Panc1 (cell line): ENCODE results near the gene SLIT1. TPM values are rescaled to one million over a fixed set of nuclear protein-coding genes. Genes with fewer than 3 reads are reported as not detected.

Experiments used
- ATAC-seq: fragments of 200-7000 bp; cut with Tn5 transposase; 2 replicates; pipeline ENCODE4 v1.9.1; 2020; ENCODE audit warnings: mild to moderate bottlenecking, moderate library complexity
- BruUV-seq: library from RNA; stranded (reverse); fragments of 400-500 nt; replicated peaks from 2 replicates; lab custom pipeline; 2021; lab: Mats Ljungman, UMichigan
- CTCF ChIA-PET: fragments of 300-600 bp; sonication (Branson Sonifier 250); formaldehyde crosslinking; loops from one replicate; lab custom pipeline; 2022; ENCODE audit warnings: antibody characterized with exemption; lab: Charles Lee
- POLR2A ChIA-PET: fragments of 300-600 bp; sonication (Branson Sonifier 250); formaldehyde crosslinking; loops from one replicate; lab custom pipeline; 2022; ENCODE audit warnings: antibody characterized with exemption; lab: Charles Lee
- DNase-seq: peaks from one replicate; pipeline ENCODE4 v3.0.0-alpha.2; 2010; ENCODE audit warnings: low read depth, low spot score
- H3K27ac ChIP-seq: 2 replicates; pipeline ENCODE4 v1.5.1; 2011; ENCODE audit warnings: mild to moderate bottlenecking, low read length, inconsistent platforms
- H3K27me3 ChIP-seq: fragments of 200-500 bp; sonication (Bioruptor generic); 2 replicates; pipeline ENCODE4 v1.6.0; 2014; ENCODE audit warnings: low read length, inconsistent platforms; ENCODE audit not compliant: control insufficient read depth, insufficient read depth
- H3K36me3 ChIP-seq: fragments of 200-500 bp; sonication (Bioruptor generic); 2 replicates; pipeline ENCODE4 v1.5.1; 2014; ENCODE audit warnings: inconsistent platforms, mild to moderate bottlenecking, low read length, moderate library complexity; ENCODE audit not compliant: control insufficient read depth, insufficient read depth
- H3K4me1 ChIP-seq: 2 replicates; pipeline ENCODE4 v1.5.1; 2011; ENCODE audit warnings: inconsistent platforms, mild to moderate bottlenecking, low read length, moderate library complexity; ENCODE audit not compliant: control insufficient read depth, insufficient read depth
- H3K4me3 ChIP-seq, 2 experiments: 2 replicates each; pipeline ENCODE4 v1.5.1; 2011 to 2012; ENCODE audit warnings: low read depth in 2 of 2, low read length in 2 of 2, mild to moderate bottlenecking in 2 of 2, inconsistent platforms in 1 of 2, moderate library complexity in 1 of 2
- H3K9me3 ChIP-seq: fragments of 200-500 bp; sonication (Bioruptor generic); 2 replicates; pipeline ENCODE4 v1.5.1; 2014; ENCODE audit warnings: low read depth, mild to moderate bottlenecking, inconsistent platforms, low read length, moderate library complexity; ENCODE audit not compliant: control insufficient read depth, insufficient read depth
- CTCF ChIP-seq: fragments of 450-650 bp; IDR thresholded peaks from 2 replicates; pipeline ENCODE4 v1.5.1; 2017; ENCODE audit warnings: mild to moderate bottlenecking
- POLR2AphosphoS5 ChIP-seq: IDR thresholded peaks from 2 replicates; pipeline ENCODE4 v1.6.1; 2012; ENCODE audit warnings: mild to moderate bottlenecking, low read depth, low read length, moderate library complexity
- SIN3A ChIP-seq: IDR thresholded peaks from 2 replicates; pipeline ENCODE4 v1.6.1; 2012; ENCODE audit warnings: low read depth, mild to moderate bottlenecking, low read length, moderate library complexity, borderline replicate concordance; ENCODE audit not compliant: insufficient read depth
- TCF7L2 ChIP-seq: IDR thresholded peaks from 2 replicates; pipeline ENCODE4 v1.6.1; 2011; ENCODE audit warnings: mild to moderate bottlenecking, low read depth, low read length, inconsistent platforms
- in situ Hi-C: cut with HindIII; loops from 2 replicates; pipeline ENCODE4 v1.10.0; 2016; ENCODE audit warnings: low sequenced_read_pairs, low pct_unique_long_range_greater_than_20kb
- intact Hi-C: fragments of 100-400 bp; cut with micrococcal nuclease; formaldehyde crosslinking; loops from one replicate; pipeline ENCODE4 v1.10.0; 2022; ENCODE audit not compliant: unreplicated experiment
- total RNA-seq: library from RNA; stranded (reverse); gene quantifications from one replicate; pipeline ENCODE4 v1.2.1, GENCODE V29; 2021; ENCODE audit not compliant: unreplicated experiment
- TF ChIP-seq, protein P1 (sequence below), 2 experiments: IDR thresholded peaks; 2 replicates each; pipeline ENCODE4 v1.6.1; 2011 to 2012; ENCODE audit warnings: low read depth in 2 of 2, control low read depth in 1 of 2, low read length in 1 of 2, mild to moderate bottlenecking in 1 of 2, moderate library complexity in 1 of 2; ENCODE audit not compliant: insufficient read depth in 1 of 2

The SLIT1 gene
- total RNA-seq, 1 experiment from 2014 or later, result 2.6 TPM

DNA sequence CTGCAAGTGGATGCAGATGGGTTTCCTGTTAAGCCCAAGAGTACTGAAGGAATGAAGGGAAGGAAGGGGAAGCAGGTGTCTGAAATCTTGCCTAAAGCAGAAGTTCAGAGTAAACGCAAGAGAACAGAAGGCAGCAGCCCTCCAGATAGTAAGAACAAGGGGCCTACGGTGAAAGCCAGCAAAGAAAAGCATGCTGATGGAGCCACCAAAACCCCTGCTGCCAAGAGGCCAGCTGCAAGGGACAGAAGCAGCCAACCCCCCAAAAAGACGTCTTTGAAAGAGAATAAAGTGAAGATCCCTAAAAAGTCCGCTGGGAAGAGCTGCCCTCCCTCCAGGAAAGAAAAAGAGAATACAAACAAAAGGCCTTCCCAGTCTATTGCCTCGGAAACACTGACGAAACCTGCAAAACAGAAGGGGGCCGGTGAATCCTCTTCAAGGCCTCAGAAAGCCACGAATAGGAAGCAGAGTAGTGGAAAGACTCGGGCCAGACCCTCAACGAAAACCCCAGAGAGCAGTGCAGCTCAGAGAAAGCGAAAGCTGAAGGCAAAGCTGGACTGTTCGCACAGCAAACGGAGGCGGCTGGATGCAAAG, 201.1 kb downstream of the SLIT1 start:
- in situ Hi-C loops, result loop anchor here (5.0 kb wide), 1 partner anchor 37 kb away; no protein-coding TSS in a partner anchor
- H3K36me3 ChIP-seq, result no peaks in the 10 kb centered on the region; the same call in 1 of the 2 replicates
- no TSS peak for BruUV-seq
- no peak for TF ChIP-seq SIN3A
- TF ChIP-seq, protein P1, sequence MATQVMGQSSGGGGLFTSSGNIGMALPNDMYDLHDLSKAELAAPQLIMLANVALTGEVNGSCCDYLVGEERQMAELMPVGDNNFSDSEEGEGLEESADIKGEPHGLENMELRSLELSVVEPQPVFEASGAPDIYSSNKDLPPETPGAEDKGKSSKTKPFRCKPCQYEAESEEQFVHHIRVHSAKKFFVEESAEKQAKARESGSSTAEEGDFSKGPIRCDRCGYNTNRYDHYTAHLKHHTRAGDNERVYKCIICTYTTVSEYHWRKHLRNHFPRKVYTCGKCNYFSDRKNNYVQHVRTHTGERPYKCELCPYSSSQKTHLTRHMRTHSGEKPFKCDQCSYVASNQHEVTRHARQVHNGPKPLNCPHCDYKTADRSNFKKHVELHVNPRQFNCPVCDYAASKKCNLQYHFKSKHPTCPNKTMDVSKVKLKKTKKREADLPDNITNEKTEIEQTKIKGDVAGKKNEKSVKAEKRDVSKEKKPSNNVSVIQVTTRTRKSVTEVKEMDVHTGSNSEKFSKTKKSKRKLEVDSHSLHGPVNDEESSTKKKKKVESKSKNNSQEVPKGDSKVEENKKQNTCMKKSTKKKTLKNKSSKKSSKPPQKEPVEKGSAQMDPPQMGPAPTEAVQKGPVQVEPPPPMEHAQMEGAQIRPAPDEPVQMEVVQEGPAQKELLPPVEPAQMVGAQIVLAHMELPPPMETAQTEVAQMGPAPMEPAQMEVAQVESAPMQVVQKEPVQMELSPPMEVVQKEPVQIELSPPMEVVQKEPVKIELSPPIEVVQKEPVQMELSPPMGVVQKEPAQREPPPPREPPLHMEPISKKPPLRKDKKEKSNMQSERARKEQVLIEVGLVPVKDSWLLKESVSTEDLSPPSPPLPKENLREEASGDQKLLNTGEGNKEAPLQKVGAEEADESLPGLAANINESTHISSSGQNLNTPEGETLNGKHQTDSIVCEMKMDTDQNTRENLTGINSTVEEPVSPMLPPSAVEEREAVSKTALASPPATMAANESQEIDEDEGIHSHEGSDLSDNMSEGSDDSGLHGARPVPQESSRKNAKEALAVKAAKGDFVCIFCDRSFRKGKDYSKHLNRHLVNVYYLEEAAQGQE (IDR thresholded peaks at IDR 0.05; ENCODE audit: insufficient read depth in 1 of 2, low read depth in 2 of 2, low read length in 1 of 2), result no peak
- TF ChIP-seq CTCF, result no peak
- TF ChIP-seq POLR2AphosphoS5, result no peak
- no peak for TF ChIP-seq TCF7L2
- DNase-seq (no peak), ATAC-seq (no peak)
- H3K4me3 ChIP-seq, result no peak overlapping the region
- intact Hi-C loops, result no loop called here
- no peaks in the 10 kb centered on the region for H3K4me1 ChIP-seq
- no peaks in the 10 kb centered on the region for H3K27me3 ChIP-seq
- no peak overlapping the region for H3K27ac ChIP-seq
- ChIA-PET CTCF (no interaction called here), POLR2A (no interaction called here)
- no peaks in the 10 kb centered on the region for H3K9me3 ChIP-seq

GRCh38 chr10:96982149-96982930, 203.4 kb downstream of the SLIT1 start:
- ATAC-seq (no peak), DNase-seq (no peak)
- ChIA-PET POLR2A (no interaction called here), CTCF (no interaction called here)
- BruUV-seq, result no TSS peak
- Histone ChIP-seq H3K27me3 (no peaks in the 10 kb centered on the region), H3K4me1 (no peaks in the 10 kb centered on the region), H3K36me3 (no peaks in the 10 kb centered on the region; the same call in 1 of the 2 replicates), H3K27ac (no peak overlapping the region), H3K4me3 (no peak overlapping the region), H3K9me3 (no peaks in the 10 kb centered on the region)
- intact Hi-C loops (no loop called here), in situ Hi-C loops (loop anchor here (5.0 kb wide), 1 partner anchor 35 kb away; no protein-coding TSS in a partner anchor)
- TF ChIP-seq SIN3A (no peak), CTCF (no peak), TCF7L2 (no peak), POLR2AphosphoS5 (no peak)
- TF ChIP-seq, protein P1 (IDR thresholded peaks at IDR 0.05; ENCODE audit: insufficient read depth in 1 of 2, low read depth in 2 of 2, low read length in 1 of 2), result no peak
